HEK293T (cell line): ENCODE data around the gene DUSP10.

ENCODE experiments used
- CTCF ChIA-PET: fragments of 350-600 bp; formaldehyde crosslinking; extraction: SDS; loops from one replicate; lab custom pipeline; 2021; ENCODE audit warnings: antibody characterized with exemption, inconsistent platforms; lab: Yijun Ruan, JAX
- POLR2A ChIA-PET: fragments of 350-600 bp; formaldehyde crosslinking; extraction: SDS; loops from one replicate; lab custom pipeline; 2020; ENCODE audit warnings: antibody characterized with exemption, inconsistent platforms; lab: Yijun Ruan, JAX
- DNase-seq: peaks from one replicate; pipeline ENCODE4 v3.0.0; 2012; ENCODE audit warnings: mixed read lengths; ENCODE audit errors: extremely low spot score
- ARNT ChIP-seq: fragments of 450-650 bp; IDR thresholded peaks from 2 replicates; pipeline ENCODE4 v1.6.1; 2017; ENCODE audit warnings: mild to moderate bottlenecking
- BHLHE40 ChIP-seq: fragments of 450-650 bp; IDR thresholded peaks from 2 replicates; pipeline ENCODE4 v1.6.1; 2016; ENCODE audit warnings: mild to moderate bottlenecking, moderate library complexity, borderline replicate concordance
- CTBP1 ChIP-seq: fragments of 450-650 bp; IDR thresholded peaks from 2 replicates; pipeline ENCODE4 v1.6.1; 2016; ENCODE audit warnings: borderline replicate concordance
- ELF4 ChIP-seq: fragments of 450-650 bp; IDR thresholded peaks from 2 replicates; pipeline ENCODE4 v1.6.1; 2017; ENCODE audit warnings: antibody characterized with exemption
- FOXA1 ChIP-seq: fragments of 450-650 bp; IDR thresholded peaks from 2 replicates; pipeline ENCODE4 v1.6.1; 2016; ENCODE audit warnings: mild to moderate bottlenecking
- FOXK2 ChIP-seq: fragments of 450-650 bp; IDR thresholded peaks from 2 replicates; pipeline ENCODE4 v1.6.1; 2016; ENCODE audit warnings: mild to moderate bottlenecking
- FOXM1 ChIP-seq: fragments of 450-650 bp; IDR thresholded peaks from 2 replicates; pipeline ENCODE4 v1.6.1; 2017; ENCODE audit warnings: mild to moderate bottlenecking, borderline replicate concordance
- HDGF ChIP-seq: fragments of 450-650 bp; IDR thresholded peaks from 2 replicates; pipeline ENCODE4 v1.6.1; 2017; ENCODE audit warnings: antibody characterized with exemption, borderline replicate concordance
- L3MBTL2 ChIP-seq: fragments of 450-650 bp; conservative IDR thresholded peaks from 2 replicates; pipeline ENCODE4 v1.6.1; 2016; ENCODE audit warnings: mild to moderate bottlenecking
- LEF1 ChIP-seq: fragments of 450-650 bp; IDR thresholded peaks from 2 replicates; pipeline ENCODE4 v1.6.1; 2017; ENCODE audit warnings: mild to moderate bottlenecking, borderline replicate concordance
- NFRKB ChIP-seq: fragments of 450-650 bp; IDR thresholded peaks from 2 replicates; pipeline ENCODE4 v1.6.1; 2016; ENCODE audit warnings: mild to moderate bottlenecking, moderate library complexity
- SP1 ChIP-seq: fragments of 450-650 bp; IDR thresholded peaks from 2 replicates; pipeline ENCODE4 v1.6.1; 2017
- SUZ12 ChIP-seq: fragments of 450-650 bp; IDR thresholded peaks from 2 replicates; pipeline ENCODE4 v1.6.1; 2016; ENCODE audit warnings: mild to moderate bottlenecking
- TARDBP ChIP-seq: fragments of 450-650 bp; IDR thresholded peaks from 2 replicates; pipeline ENCODE4 v1.6.1; 2016
- ZNF384 ChIP-seq: fragments of 450-650 bp; IDR thresholded peaks from 2 replicates; pipeline ENCODE4 v1.6.1; 2016
- TF ChIP-seq, protein P1 (sequence below): fragments of 450-650 bp; IDR thresholded peaks from 2 replicates; pipeline ENCODE4 v1.6.1; 2016

Gene DUSP10

DNA sequence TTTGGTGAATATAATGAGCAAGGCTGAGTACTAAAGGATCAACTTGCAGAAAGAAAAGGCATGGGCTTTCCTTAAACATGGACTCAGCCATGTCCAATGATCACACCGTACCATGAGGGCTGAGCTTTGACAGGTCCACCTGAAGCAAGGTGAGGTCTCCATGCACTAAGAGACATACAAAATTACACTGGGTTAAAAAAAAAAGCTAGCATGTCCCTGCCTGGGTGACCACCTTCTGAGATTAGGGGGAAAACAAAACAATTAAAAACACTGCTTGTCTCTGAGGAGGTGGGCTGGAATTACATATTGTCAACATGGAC lies 22.7 kb downstream of the DUSP10 start:
- no peak for TF ChIP-seq FOXK2
- no peak for TF ChIP-seq CTBP1
- no peak for TF ChIP-seq ARNT
- TF ChIP-seq BHLHE40, result no peak
- no peak for TF ChIP-seq SUZ12
- TF ChIP-seq LEF1, result no peak
- no peak for TF ChIP-seq NFRKB
- no peak for TF ChIP-seq L3MBTL2
- ChIA-PET POLR2A (interaction anchor here (4.6 kb wide), 1 partner anchor 22 kb away, joined by 25 read pairs; the partner anchor contains the start of gene DUSP10), CTCF (no interaction called here)
- DNase-seq, result no peak

DNA sequence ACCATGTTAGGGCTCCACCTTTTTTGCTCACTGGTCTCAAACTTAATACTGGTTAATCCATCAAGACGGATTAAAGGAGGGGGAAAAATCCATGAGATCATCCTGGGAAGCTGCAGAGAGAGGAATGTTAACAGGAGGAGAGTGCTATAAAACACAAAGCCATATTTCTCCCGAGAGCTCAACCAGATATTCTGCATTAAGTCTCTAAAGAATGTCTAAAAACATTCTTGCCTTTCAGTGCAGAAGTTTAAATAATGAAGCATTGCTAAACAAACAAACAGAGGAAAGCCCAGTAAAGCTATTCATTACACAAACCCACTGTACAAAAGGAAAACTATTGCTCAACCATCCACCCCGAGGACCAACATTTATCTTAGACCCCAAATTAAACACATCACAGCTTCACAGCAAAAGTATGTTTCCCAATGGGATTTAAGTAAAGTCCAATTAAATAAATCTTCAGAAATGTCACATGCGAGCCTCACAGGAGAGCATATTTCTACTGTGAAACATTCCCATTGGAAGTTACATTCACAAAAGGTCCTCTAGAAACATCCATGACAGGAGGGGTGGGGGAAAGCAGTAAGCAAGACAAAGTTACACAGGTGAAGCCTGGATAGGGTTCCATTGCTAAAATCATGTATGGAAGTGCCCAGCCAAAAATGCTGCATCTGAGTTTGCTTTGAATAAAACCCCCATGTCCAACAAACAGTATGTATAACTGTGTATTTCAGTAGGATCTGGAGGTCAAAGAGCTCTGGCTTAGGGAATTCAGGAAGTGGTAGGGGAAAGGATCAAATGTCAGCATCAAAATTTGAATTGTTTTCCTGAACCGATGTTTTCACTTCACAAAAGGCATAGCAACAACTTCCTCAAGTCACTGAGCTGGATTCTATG lies 23.3 kb downstream of the DUSP10 start:
- TF ChIP-seq FOXK2 (no peak), CTBP1 (peak; percentile 73; the same call in 1 of the 2 replicates)
- TF ChIP-seq, protein P1, sequence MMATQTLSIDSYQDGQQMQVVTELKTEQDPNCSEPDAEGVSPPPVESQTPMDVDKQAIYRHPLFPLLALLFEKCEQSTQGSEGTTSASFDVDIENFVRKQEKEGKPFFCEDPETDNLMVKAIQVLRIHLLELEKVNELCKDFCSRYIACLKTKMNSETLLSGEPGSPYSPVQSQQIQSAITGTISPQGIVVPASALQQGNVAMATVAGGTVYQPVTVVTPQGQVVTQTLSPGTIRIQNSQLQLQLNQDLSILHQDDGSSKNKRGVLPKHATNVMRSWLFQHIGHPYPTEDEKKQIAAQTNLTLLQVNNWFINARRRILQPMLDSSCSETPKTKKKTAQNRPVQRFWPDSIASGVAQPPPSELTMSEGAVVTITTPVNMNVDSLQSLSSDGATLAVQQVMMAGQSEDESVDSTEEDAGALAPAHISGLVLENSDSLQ, result peak; percentile 28
- CTCF ChIA-PET, result no interaction called here
- POLR2A ChIA-PET, result interaction anchor here (0.8 to 4.6 kb wide), 3 partner anchors 23 to 128 kb away, joined by 4 to 25 read pairs (median 5); partner anchors contain the start of gene DUSP10
- peak; percentile 14 for DNase-seq

DNA sequence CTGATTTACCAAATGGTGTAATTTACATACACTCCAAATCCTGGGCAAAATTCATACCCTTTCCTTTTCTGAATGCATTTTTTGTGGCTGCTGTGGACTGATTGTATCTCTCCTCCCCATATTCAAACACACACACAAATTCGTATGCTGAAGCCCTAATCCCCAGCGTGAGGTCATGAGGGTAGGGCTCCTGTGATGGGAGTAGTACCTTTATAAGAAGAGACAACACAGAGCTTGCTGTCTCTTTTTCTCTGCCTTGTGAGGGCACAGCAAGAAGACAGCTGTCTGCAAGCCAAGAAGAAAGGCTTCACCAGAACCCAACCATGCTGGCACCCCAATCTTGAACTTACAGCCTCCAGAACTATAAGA lies 24.4 kb downstream of the DUSP10 start:
- CTCF ChIA-PET, result no interaction called here
- POLR2A ChIA-PET, result interaction anchor here (1.6 to 4.6 kb wide), 2 partner anchors 24 to 129 kb away, joined by 4 to 25 read pairs; partner anchors contain the start of gene DUSP10
- DNase-seq, result no peak
- TF ChIP-seq ZNF384 (no peak), BHLHE40 (no peak), HDGF (no peak), NFRKB (no peak), LEF1 (no peak), ELF4 (no peak), SP1 (no peak), CTBP1 (no peak), ARNT (no peak), FOXK2 (no peak), FOXM1 (no peak), SUZ12 (no peak), FOXA1 (no peak), TARDBP (no peak), L3MBTL2 (no peak)
- TF ChIP-seq, protein P1, result no peak

DNA sequence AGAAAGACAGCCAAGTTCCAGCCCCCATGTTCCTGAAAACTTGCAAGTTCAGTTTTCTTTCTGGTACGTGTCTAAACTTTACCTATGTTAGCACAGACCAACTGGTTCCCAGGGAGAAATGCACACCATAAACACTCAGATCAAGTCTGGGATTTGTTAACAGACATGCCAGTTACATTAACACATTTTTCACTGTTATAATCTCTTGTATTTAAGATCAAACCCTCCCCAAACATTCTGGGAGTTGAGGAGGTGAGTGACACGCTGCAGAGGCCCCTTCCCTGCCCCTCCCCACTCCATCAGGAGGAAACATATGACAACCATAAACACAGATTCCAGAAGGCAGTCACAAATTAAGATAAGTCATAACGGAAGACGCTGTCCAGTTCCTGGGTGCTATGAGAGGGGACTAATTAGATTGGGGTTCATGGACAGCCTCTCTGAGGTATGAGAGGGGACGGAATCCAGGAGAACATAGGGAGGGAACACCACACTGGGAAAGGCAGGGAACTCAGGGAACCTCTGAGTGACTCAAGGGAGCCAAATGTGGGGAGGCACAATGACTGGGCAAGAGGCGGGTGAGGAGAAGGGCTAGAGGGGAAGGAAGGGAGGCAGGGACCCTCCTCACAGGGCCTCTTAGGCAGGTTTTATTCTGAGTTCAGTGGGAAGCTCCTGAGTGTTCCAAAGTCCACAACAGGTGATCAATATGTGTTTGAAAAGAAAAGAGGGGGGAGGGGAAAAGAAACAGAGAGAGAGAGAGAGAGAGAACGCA lies 25.0 kb downstream of the DUSP10 start:
- no peak for TF ChIP-seq NFRKB
- CTCF ChIA-PET, result no interaction called here
- DNase-seq, result no peak
- POLR2A ChIA-PET, result interaction anchor here (1.6 to 4.6 kb wide), 2 partner anchors 24 to 129 kb away, joined by 4 to 25 read pairs; partner anchors contain the start of gene DUSP10

DNA sequence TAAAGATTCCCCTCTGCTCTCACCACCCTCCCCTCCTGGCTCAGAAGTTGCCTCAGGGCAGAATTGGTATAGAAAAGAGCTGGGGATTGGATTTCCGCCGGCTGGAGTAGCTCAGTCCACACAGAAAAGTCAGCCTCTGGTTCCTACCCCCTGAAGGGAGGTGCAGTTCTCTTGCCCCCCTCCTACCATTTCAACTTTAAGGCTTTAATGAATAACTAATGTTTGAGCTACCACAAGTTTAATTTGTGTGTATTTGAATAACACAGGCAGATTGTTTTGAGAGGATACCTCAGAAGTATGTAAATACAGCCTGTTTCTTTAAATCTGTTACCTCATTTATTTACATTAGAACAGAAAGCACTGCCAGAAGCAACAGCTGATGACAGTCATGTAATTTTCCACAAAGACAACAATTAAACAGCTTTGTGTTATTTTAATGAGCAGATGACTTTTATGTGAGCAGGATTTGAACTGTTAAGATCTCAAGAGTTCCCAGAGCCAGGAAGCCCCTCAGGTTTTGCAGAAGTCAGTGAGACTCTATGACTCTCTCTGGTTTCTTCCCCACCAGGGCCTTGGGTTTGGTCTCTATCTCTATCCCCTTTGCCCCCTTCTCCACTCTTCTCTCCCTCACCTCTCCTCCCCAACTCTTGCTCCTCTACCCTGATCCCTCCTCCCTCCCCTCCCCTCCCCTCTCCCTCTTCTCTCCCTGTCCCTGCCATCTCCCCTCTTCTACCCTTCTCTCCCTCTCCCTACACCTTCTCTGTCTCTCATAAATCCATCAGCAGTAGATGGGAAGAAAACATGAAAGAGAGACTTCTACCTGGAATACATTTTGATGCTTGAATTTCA lies 26.3 kb downstream of the DUSP10 start:
- peak; percentile 44 for DNase-seq
- TF ChIP-seq ZNF384 (no peak), NFRKB (no peak), LEF1 (no peak), BHLHE40 (no peak), SUZ12 (no peak), FOXK2 (no peak), FOXA1 (no peak), CTBP1 (no peak), L3MBTL2 (no peak), FOXM1 (no peak), TARDBP (no peak), HDGF (no peak), ELF4 (no peak), SP1 (no peak), ARNT (no peak)
- TF ChIP-seq, protein P1, result no peak
- POLR2A ChIA-PET, result interaction anchor here (1.2 kb wide), 1 partner anchor 26 kb away, joined by 7 read pairs; the partner anchor contains the start of gene DUSP10
- CTCF ChIA-PET, result interaction anchor here (0.7 kb wide), 1 partner anchor 238 kb away, joined by 3 read pairs; no protein-coding TSS in a partner anchor
